ENCODE data around the gene SCYL1.

DNA sequence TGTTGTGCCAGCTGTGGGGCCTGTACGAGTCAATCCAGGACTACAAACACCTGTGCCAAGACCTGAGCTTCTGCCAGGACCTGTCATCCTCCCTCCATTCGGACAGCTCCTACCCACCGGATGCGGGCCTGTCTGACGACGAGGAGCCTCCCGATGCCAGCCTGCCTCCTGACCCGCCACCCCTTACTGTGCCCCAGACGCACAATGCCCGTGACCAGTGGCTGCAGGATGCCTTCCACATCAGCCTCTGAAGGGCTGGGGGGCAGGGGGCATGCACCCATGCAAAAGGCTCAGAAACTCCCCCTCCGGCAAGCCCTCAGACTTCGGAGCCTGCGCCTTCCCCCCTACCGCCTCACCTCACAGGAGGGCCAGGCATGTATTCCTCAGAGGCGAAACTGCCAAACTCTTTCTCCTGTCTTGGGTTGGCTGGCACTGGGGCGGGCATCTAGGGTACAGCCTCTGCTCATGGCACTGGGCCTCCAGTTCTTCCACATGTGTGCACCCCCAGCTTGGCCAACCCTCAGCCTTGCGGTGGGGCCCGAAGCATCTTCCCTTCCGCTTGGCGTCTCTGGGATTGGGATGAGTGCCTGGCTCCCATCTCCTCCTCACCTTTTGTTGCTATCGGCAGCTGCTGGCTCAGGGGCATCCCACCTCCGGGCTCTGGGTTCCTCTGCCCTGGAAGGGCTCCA, 48.7 kb downstream of the SCYL1 start:
- no peak for TF ChIP-seq CTCF (IDR thresholded peaks at IDR 0.05)
- TF ChIP-seq ZFX (IDR thresholded peaks at IDR 0.05; ENCODE audit: borderline replicate concordance): no peak

Data from 22Rv1 (cell line).